ENCODE results near the gene PFN3. TPM values are rescaled to one million over a fixed set of nuclear protein-coding genes. Genes with fewer than 3 reads are reported as not detected.

PFN3 gene
- total RNA-seq, 2 experiments from 2014 or later = not detected

DNA sequence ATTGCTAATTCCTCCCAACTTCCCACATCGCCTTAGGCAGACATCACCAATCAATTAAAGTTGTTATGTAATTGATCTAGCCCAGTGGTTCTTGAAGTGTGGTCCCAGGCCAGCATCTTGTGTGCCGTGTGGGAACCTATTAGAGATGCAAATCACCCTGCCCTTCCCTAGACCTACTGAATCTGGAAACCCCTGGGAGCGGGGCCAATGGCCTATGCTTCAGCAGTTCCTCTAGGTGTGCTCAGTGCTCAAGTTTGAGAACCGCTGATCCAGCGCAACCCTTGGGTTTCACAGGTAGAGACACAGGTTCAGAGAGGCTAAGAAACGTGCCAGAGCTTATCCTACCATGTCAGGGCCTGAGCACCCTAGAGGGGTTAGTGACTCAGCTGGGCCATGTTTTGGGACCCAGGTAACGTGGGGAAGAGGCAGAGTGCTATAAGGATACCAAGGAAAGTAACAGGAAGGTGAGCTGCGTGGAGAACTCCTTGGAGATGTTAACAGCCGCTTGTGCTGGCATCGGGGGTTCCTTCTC lies 11.9 kb downstream of the PFN3 start:
- no peaks in the 10 kb centered on the region for H3K9me3 ChIP-seq (ENCODE audit: low read length)
- H3K79me2 ChIP-seq (ENCODE audit: insufficient read depth, low read depth, low read length) = no peaks in the 10 kb centered on the region
- peak overlapping the region; percentile 72 for H3K27ac ChIP-seq (ENCODE audit: low read depth, low read length, poor library complexity, severe bottlenecking)
- peak overlapping the region; percentile 67 for H3K4me2 ChIP-seq (ENCODE audit: low read length)
- no peak for DNase-seq (ENCODE audit: low spot score)
- no TSS peak for BruUV-seq (replicated peaks)
- CTCF ChIA-PET (ENCODE audit: unreplicated experiment) = interaction anchor here (1.0 to 3.3 kb wide), 8 partner anchors 15 to 84 kb away, joined by 3 to 25 read pairs (median 5); no protein-coding TSS in a partner anchor
- intact Hi-C loops (cut with micrococcal nuclease; ENCODE audit: unreplicated experiment) = loop anchor here (1.0 to 5.0 kb wide), 2 partner anchors 31 to 276 kb away; partner anchors contain the start of gene RGS14
- H3K4me3 ChIP-seq (ENCODE audit: low read depth, low read length, poor library complexity, severe bottlenecking) = peak overlapping the region; percentile 22
- peaks cover 60% of the 10 kb centered on the region for H3K4me1 ChIP-seq (ENCODE audit: insufficient read depth, low read length, poor library complexity, severe bottlenecking)
- H3K9me2 ChIP-seq (ENCODE audit: insufficient read depth, low read length) = no peaks in the 10 kb centered on the region
- no peaks in the 10 kb centered on the region for H3K36me3 ChIP-seq (ENCODE audit: insufficient read depth, low read length)
- TF ChIP-seq EZH2phosphoT487 (IDR thresholded peaks at IDR 0.05; ENCODE audit: borderline replicate concordance, low read depth, low read length) = no peak
- TF ChIP-seq, protein P1, sequence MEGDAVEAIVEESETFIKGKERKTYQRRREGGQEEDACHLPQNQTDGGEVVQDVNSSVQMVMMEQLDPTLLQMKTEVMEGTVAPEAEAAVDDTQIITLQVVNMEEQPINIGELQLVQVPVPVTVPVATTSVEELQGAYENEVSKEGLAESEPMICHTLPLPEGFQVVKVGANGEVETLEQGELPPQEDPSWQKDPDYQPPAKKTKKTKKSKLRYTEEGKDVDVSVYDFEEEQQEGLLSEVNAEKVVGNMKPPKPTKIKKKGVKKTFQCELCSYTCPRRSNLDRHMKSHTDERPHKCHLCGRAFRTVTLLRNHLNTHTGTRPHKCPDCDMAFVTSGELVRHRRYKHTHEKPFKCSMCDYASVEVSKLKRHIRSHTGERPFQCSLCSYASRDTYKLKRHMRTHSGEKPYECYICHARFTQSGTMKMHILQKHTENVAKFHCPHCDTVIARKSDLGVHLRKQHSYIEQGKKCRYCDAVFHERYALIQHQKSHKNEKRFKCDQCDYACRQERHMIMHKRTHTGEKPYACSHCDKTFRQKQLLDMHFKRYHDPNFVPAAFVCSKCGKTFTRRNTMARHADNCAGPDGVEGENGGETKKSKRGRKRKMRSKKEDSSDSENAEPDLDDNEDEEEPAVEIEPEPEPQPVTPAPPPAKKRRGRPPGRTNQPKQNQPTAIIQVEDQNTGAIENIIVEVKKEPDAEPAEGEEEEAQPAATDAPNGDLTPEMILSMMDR (conservative IDR thresholded peaks at IDR 0.05; ENCODE audit: low read length) = no peak
- POLR2A ChIA-PET = interaction anchor here (0.5 to 1.8 kb wide), 15 partner anchors 9 to 120 kb away, joined by 3 to 9 read pairs (median 4); partner anchors contain the start of genes LMAN2, PDLIM7, PRELID1 and RAB24
- H4K20me1 ChIP-seq (ENCODE audit: insufficient read depth, low read length) = no peaks in the 10 kb centered on the region
- peak overlapping the region; percentile 84; the same call in 1 of the 2 replicates for H2AFZ ChIP-seq (ENCODE audit: low read length)

DNA sequence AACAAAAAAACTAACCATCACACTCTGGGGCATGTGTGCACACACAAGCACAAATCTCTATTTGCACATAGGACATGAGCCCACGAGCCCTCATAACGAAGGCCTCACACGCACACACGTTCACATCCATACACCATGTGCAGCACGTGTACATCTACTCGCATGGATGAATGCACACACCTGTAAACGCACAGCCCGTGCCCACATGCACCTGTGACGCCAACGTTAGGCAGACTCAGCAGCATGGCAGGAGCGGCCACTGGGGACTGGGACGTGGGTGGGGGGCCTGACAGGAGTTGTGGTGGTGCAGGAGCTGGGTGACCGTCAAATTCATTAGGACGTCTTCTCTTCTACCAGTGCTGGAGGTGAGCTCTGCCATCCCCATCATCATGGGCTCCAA lies 13.1 kb downstream of the PFN3 start:
- no peak for TF ChIP-seq EZH2phosphoT487 (IDR thresholded peaks at IDR 0.05; ENCODE audit: borderline replicate concordance, low read depth, low read length)
- TF ChIP-seq, protein P1 (conservative IDR thresholded peaks at IDR 0.05; ENCODE audit: low read length) = no peak
- intact Hi-C loops (cut with micrococcal nuclease; ENCODE audit: unreplicated experiment) = loop anchor here (5.0 kb wide), 1 partner anchor 275 kb away; no protein-coding TSS in a partner anchor

DNA sequence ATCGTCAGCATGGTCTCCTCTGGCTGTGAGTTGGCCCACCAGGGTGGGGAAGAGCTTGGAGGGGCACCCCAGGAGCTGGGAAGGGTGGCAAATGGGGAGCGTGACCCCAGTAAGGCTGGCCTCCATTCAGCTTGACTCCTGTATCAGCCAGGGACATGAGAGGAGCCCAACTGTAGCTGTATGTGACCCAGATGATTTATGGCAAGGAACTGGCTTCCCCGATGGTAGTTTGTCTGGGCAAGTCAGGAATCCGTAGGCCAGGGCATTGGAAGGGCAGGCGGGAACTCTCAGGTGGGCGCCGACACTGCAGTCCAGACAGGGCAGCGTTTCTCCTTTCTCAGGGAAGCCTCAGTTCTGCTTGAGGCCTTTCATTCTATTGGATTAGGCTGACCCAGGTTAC lies 13.9 kb downstream of the PFN3 start:
- no peaks in the 10 kb centered on the region for H3K9me2 ChIP-seq (ENCODE audit: insufficient read depth, low read length)
- intact Hi-C loops (cut with micrococcal nuclease; ENCODE audit: unreplicated experiment) = loop anchor here (5.0 kb wide), 1 partner anchor 274 kb away; no protein-coding TSS in a partner anchor
- CTCF ChIA-PET (ENCODE audit: unreplicated experiment) = interaction anchor here (1.0 to 1.2 kb wide), 2 partner anchors 16 to 77 kb away, joined by 4 to 5 read pairs; no protein-coding TSS in a partner anchor
- H3K27ac ChIP-seq (ENCODE audit: low read depth, low read length, poor library complexity, severe bottlenecking) = peak overlapping the region; percentile 17
- peaks cover 49% of the 10 kb centered on the region for H3K4me1 ChIP-seq (ENCODE audit: insufficient read depth, low read length, poor library complexity, severe bottlenecking)
- H3K79me2 ChIP-seq (ENCODE audit: insufficient read depth, low read depth, low read length) = no peaks in the 10 kb centered on the region
- POLR2A ChIA-PET = interaction anchor here (0.6 kb wide), 1 partner anchor 25 kb away, joined by 3 read pairs; no protein-coding TSS in a partner anchor
- H3K9me3 ChIP-seq (ENCODE audit: low read length) = no peaks in the 10 kb centered on the region
- H2AFZ ChIP-seq (ENCODE audit: low read length) = no peak overlapping the region
- BruUV-seq (replicated peaks) = no TSS peak
- no peaks in the 10 kb centered on the region for H3K36me3 ChIP-seq (ENCODE audit: insufficient read depth, low read length)
- H3K4me3 ChIP-seq (ENCODE audit: low read depth, low read length, poor library complexity, severe bottlenecking) = no peak overlapping the region
- H4K20me1 ChIP-seq (ENCODE audit: insufficient read depth, low read length) = no peaks in the 10 kb centered on the region
- H3K4me2 ChIP-seq (ENCODE audit: low read length) = no peak overlapping the region
- no peak for DNase-seq (ENCODE audit: low spot score)
- no peak for TF ChIP-seq EZH2phosphoT487 (IDR thresholded peaks at IDR 0.05; ENCODE audit: borderline replicate concordance, low read depth, low read length)
- TF ChIP-seq, protein P1 (conservative IDR thresholded peaks at IDR 0.05; ENCODE audit: low read length) = no peak

More for the DNA sequence above, 13.1 kb downstream of the PFN3 start:
- peak overlapping the region; percentile 67 for H3K4me2 ChIP-seq (ENCODE audit: low read length)
- no peaks in the 10 kb centered on the region for H3K36me3 ChIP-seq (ENCODE audit: insufficient read depth, low read length)
- CTCF ChIA-PET (ENCODE audit: unreplicated experiment) = interaction anchor here (0.7 to 1.2 kb wide), 2 partner anchors 9 to 77 kb away, joined by 3 to 4 read pairs; no protein-coding TSS in a partner anchor
- H3K79me2 ChIP-seq (ENCODE audit: insufficient read depth, low read depth, low read length) = no peaks in the 10 kb centered on the region
- DNase-seq (ENCODE audit: low spot score) = peak; percentile 75
- H3K9me2 ChIP-seq (ENCODE audit: insufficient read depth, low read length) = no peaks in the 10 kb centered on the region
- no TSS peak for BruUV-seq (replicated peaks)
- H3K27ac ChIP-seq (ENCODE audit: low read depth, low read length, poor library complexity, severe bottlenecking) = peak overlapping the region; percentile 17
- POLR2A ChIA-PET = interaction anchor here (0.6 kb wide), 1 partner anchor 262 kb away, joined by 4 read pairs; no protein-coding TSS in a partner anchor
- no peak overlapping the region for H3K4me3 ChIP-seq (ENCODE audit: low read depth, low read length, poor library complexity, severe bottlenecking)
- peaks cover 49% of the 10 kb centered on the region for H3K4me1 ChIP-seq (ENCODE audit: insufficient read depth, low read length, poor library complexity, severe bottlenecking)
- no peaks in the 10 kb centered on the region for H4K20me1 ChIP-seq (ENCODE audit: insufficient read depth, low read length)
- no peaks in the 10 kb centered on the region for H3K9me3 ChIP-seq (ENCODE audit: low read length)
- no peak overlapping the region for H2AFZ ChIP-seq (ENCODE audit: low read length)
